NCI-H187 (cell line): Measurements from ENCODE around the gene DPH1.

Source experiments
- DNase-seq, 2 experiments: peaks; one replicate each; lab custom pipeline; 2025; lab: John Stamatoyannopoulos, UW

Gene DPH1

GRCh38 chr17:2050300-2051060 lies 20.5 kb downstream of the DPH1 start:
- peak; percentile 43 to 44 for DNase-seq

GRCh38 chr17:2051061-2051932 lies 21.3 kb downstream of the DPH1 start:
- DNase-seq, result no peak

DNA sequence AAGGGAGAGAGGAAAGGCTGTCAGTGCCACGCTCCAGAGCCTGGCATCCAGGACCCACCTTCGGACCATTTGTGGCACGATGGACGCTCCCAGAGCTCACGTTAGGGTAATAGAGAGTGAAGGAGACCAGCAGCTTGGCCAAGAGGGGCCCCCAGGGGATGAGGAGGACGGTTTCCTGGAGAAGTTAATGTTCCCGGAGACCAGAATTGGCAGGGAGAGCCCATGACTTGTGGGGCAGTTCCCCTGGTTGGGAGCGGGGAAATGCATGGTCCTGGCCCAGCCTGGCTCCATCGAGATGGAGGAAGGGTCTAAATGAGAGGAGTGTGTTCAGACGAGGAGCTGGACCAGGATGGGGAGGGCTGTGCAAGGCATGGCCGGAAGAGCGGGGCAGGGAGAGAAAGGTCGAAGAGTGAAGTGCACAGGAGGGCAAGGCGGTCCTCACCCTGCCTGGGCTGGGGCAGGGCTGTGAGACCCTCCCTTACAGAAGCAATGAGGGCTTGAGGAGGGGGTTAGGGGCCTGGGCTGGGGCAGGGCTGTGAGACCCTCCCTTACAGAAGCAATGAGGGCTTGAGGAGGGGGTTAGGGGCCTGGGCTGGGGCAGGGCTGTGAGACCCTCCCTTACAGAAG lies 22.1 kb downstream of the DPH1 start:
- no peak for DNase-seq

DNA sequence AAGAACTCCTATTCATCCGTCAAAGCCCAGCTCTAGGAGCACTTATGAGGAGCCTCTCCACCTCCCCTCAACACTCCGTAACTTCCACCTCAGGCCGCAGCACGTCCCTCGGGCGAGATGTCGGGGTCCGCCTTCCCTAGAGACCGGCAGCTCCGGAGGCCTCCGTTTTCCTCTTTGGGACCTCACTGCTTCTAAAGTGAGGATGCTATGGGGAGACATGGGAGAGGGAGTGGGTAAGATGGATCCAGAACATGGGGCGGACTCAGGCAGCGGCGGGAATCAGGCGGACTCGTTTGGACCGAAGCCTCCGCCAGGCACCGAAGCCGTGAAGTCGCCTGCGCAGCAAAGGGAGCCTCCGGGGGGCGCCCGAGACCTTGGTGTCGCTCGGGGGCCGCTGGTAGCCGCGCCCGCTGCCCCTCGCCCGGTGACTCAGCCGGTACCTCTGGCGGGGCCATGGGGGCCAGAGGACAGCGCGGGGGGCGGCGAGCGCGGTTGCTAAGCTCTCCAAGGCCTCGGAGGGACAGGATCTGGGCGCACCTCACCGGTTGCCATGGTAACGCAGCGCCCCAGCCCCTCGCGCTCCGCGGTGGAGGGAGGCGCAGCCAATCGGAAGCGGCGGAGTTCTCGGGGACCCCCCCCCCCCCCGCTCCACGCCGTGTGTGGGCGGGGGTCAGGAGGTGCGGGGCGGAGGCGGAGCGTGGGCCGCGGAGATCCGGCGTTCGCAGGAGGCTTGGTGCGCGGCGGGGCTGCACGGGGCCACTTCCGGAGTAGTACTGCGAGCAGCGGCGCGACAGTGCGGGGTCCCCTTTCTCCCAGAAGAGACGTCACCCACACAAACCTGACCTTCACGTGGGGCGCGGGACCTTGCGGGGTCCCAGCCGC lies 23.7 kb downstream of the DPH1 start:
- no peak for DNase-seq

- no peak for DNase-seq
These were observed 24.2 kb downstream of the DPH1 start for GRCh38 chr17:2054262-2054511.

GRCh38 chr17:2054512-2055291 lies 24.7 kb downstream of the DPH1 start, which contains the start of gene HIC1:
TSS of gene HIC1 (plus strand) at chr17:2055103. CDS start at chr17:2056691, 1,588 bp downstream.
- DNase-seq, result no peak

GRCh38 chr17:2055292-2056205 lies 25.6 kb downstream of the DPH1 start:
- DNase-seq, result no peak

- no peak for DNase-seq
These were observed 26.5 kb downstream of the DPH1 start for GRCh38 chr17:2056206-2057174.

DNA sequence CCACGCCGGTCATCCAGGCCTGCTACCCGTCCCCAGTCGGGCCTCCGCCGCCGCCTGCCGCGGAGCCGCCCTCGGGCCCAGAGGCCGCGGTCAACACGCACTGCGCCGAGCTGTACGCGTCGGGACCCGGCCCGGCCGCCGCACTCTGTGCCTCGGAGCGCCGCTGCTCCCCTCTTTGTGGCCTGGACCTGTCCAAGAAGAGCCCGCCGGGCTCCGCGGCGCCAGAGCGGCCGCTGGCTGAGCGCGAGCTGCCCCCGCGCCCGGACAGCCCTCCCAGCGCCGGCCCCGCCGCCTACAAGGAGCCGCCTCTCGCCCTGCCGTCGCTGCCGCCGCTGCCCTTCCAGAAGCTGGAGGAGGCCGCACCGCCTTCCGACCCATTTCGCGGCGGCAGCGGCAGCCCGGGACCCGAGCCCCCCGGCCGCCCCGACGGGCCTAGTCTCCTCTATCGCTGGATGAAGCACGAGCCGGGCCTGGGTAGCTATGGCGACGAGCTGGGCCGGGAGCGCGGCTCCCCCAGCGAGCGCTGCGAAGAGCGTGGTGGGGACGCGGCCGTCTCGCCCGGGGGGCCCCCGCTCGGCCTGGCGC lies 27.3 kb downstream of the DPH1 start:
- DNase-seq, result no peak

DNA sequence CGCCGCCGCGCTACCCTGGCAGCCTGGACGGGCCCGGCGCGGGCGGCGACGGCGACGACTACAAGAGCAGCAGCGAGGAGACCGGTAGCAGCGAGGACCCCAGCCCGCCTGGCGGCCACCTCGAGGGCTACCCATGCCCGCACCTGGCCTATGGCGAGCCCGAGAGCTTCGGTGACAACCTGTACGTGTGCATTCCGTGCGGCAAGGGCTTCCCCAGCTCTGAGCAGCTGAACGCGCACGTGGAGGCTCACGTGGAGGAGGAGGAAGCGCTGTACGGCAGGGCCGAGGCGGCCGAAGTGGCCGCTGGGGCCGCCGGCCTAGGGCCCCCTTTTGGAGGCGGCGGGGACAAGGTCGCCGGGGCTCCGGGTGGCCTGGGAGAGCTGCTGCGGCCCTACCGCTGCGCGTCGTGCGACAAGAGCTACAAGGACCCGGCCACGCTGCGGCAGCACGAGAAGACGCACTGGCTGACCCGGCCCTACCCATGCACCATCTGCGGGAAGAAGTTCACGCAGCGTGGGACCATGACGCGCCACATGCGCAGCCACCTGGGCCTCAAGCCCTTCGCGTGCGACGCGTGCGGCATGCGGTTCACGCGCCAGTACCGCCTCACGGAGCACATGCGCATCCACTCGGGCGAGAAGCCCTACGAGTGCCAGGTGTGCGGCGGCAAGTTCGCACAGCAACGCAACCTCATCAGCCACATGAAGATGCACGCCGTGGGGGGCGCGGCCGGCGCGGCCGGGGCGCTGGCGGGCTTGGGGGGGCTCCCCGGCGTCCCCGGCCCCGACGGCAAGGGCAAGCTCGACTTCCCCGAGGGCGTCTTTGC lies 28.0 kb downstream of the DPH1 start:
- DNase-seq, result no peak

GRCh38 chr17:2058586-2059546 lies 28.9 kb downstream of the DPH1 start:
- DNase-seq, result no peak

DNA sequence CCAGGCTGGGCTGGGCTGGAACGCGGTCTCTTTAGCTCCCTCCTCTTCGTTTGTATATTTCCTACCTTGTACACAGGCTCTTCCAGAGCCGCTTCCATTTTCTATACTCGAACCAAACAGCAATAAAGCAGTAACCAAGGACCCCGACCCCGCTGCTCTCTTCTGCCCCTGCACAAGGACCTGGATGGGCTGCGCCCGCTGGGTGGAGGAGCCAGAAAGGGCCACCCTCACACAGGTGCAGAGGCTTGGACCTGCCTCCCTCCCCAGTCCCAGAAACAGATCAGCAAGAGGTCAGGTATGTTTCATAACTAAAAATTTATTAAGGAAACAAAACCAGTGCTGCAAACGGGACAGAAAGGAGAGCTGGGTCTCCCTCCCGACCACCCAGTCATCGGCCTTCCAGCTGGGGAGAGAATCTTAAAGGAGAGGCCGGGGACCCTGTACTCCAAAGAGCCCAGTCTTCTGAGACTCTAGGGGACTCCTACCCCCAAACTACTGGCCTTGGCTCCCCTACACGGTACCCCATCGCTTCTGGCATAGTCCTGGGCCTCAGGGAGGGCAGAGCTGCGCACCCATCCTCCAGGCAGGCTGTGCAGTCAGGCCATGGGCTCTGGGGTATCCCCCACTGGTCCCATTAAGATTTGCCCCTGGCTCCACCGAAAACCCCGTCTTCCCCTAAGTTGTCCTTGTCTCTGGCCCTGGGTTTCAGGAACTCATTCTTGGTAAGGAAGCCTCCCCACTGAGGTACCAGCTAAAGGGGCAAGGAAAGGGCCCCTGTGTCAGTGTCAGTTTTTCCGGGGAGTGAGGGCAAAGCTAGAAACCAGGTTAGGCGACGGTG lies 29.8 kb downstream of the DPH1 start:
- DNase-seq, result no peak

GRCh38 chr17:2060385-2060658 lies 30.4 kb downstream of the DPH1 start:
- no peak for DNase-seq

GRCh38 chr17:2060681-2061440 lies 30.9 kb downstream of the DPH1 start:
- DNase-seq, result no peak

GRCh38 chr17:2061441-2061958 lies 31.5 kb downstream of the DPH1 start:
- no peak for DNase-seq
